Trophoblast cell (in vitro differentiated cells and primary cell): ENCODE data around the gene TTC21B.

ENCODE experiments used
- DNase-seq, 2 donors: peaks; one replicate each; pipeline ENCODE4 v3.0.0-alpha.2; 2016
- H2AFZ ChIP-seq: 2 replicates; pipeline ENCODE4 v1.6.1; 2013; ENCODE audit warnings: low read length, moderate library complexity, mild to moderate bottlenecking; ENCODE audit not compliant: insufficient read depth, poor library complexity
- H2AK5ac ChIP-seq: 2 replicates; pipeline ENCODE4 v1.6.1; 2013; ENCODE audit warnings: mild to moderate bottlenecking, low read length
- H2BK120ac ChIP-seq: 2 replicates; pipeline ENCODE4 v1.6.1; 2013; ENCODE audit warnings: low read length, mild to moderate bottlenecking, moderate library complexity; ENCODE audit not compliant: insufficient read depth, poor library complexity
- H2BK12ac ChIP-seq: 2 replicates; pipeline ENCODE4 v1.6.1; 2013; ENCODE audit warnings: mild to moderate bottlenecking, low read length, moderate library complexity
- H2BK5ac ChIP-seq: 2 replicates; pipeline ENCODE4 v1.6.1; 2013; ENCODE audit warnings: low read length, low read depth, moderate library complexity, mild to moderate bottlenecking; ENCODE audit not compliant: poor library complexity
- H3K14ac ChIP-seq: 2 replicates; pipeline ENCODE4 v1.6.1; 2013; ENCODE audit warnings: mild to moderate bottlenecking, low read length
- H3K18ac ChIP-seq: 2 replicates; pipeline ENCODE4 v1.6.1; 2013; ENCODE audit warnings: mild to moderate bottlenecking, low read length
- H3K23ac ChIP-seq: 2 replicates; pipeline ENCODE4 v1.6.1; 2013; ENCODE audit warnings: low read length
- H3K27ac ChIP-seq: 2 replicates; pipeline ENCODE4 v1.5.1; 2013; ENCODE audit warnings: low read depth, mild to moderate bottlenecking, inconsistent platforms, low read length, moderate library complexity
- H3K27me3 ChIP-seq: 2 replicates; pipeline ENCODE4 v1.6.1; 2013; ENCODE audit warnings: inconsistent platforms, mild to moderate bottlenecking, low read length, moderate library complexity; ENCODE audit not compliant: insufficient read depth
- H3K36me3 ChIP-seq, 2 experiments: 1 replicate in 1 of 2; 2 replicates in 1 of 2; pipeline ENCODE4 v1.6.1; 2013; ENCODE audit warnings: low read length in 2 of 2, mild to moderate bottlenecking in 2 of 2, moderate library complexity in 1 of 2; ENCODE audit not compliant: insufficient read depth in 2 of 2, control insufficient read depth in 1 of 2
- H3K4ac ChIP-seq: 2 replicates; pipeline ENCODE4 v1.6.1; 2013; ENCODE audit warnings: low read depth, mild to moderate bottlenecking, low read length, moderate library complexity
- H3K4me1 ChIP-seq, 2 experiments: 1 replicate in 1 of 2; 2 replicates in 1 of 2; pipeline ENCODE4 v1.6.1; 2013; ENCODE audit warnings: low read length in 2 of 2, mild to moderate bottlenecking in 2 of 2, moderate library complexity in 1 of 2; ENCODE audit not compliant: insufficient read depth in 2 of 2, control insufficient read depth in 1 of 2
- H3K4me2 ChIP-seq: 2 replicates; pipeline ENCODE4 v1.6.1; 2013; ENCODE audit warnings: inconsistent platforms, mild to moderate bottlenecking, low read length, moderate library complexity
- H3K4me3 ChIP-seq: 2 replicates; pipeline ENCODE4 v1.5.1; 2013; ENCODE audit warnings: mild to moderate bottlenecking, low read depth, low read length, inconsistent platforms
- H3K79me1 ChIP-seq: one replicate; pipeline ENCODE4 v1.6.1; 2013; ENCODE audit warnings: low read length
- H3K79me2 ChIP-seq: 2 replicates; pipeline ENCODE4 v1.6.1; 2013; ENCODE audit warnings: low read length, mild to moderate bottlenecking; ENCODE audit not compliant: control insufficient read depth, insufficient read depth, poor library complexity
- H3K9ac ChIP-seq: 2 replicates; pipeline ENCODE4 v1.6.1; 2013; ENCODE audit warnings: mild to moderate bottlenecking, low read length
- H3K9me3 ChIP-seq: 2 replicates; pipeline ENCODE4 v1.6.1; 2013; ENCODE audit warnings: low read depth, mild to moderate bottlenecking, control low read depth, inconsistent platforms, low read length; ENCODE audit not compliant: insufficient read depth
- H4K12ac ChIP-seq: 2 replicates; pipeline ENCODE4 v1.6.1; 2013; ENCODE audit warnings: low read depth, mild to moderate bottlenecking, low read length, moderate library complexity
- H4K8ac ChIP-seq: 2 replicates; pipeline ENCODE4 v1.6.1; 2013; ENCODE audit warnings: low read depth, mild to moderate bottlenecking, low read length, moderate library complexity
- H4K91ac ChIP-seq: one replicate; pipeline ENCODE4 v1.6.1; 2013; ENCODE audit warnings: low read depth, mild to moderate bottlenecking, low read length, moderate library complexity
- WGBS: extraction: QIAGEN DNeasy Blood & Tissue Kit; methylation state at CpG from one replicate; pipeline ENCODE4 v1.1.7; 2013; ENCODE audit warnings: missing lambda C conversion rate; ENCODE audit not compliant: insufficient read length, insufficient coverage; ENCODE audit errors: extremely low coverage; 5-methylcytosine and 5-hydroxymethylcytosine counted together

Gene TTC21B

DNA sequence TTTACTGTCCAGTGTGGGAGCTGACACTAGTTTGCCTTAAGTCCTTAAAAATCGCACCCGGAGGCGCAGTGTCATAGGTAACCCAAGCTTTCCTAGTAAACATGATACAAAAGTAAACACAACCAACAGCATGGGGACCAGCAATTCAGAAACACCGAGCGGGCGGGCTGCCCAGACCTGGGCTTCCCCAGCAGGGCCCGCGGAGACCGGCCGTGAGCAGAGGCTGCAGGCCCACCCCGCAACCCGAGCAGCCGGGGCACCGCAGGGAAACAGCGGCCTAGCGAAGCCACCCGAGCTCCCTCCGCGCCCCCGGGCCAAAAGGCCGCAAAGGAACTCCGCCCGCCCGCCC is 296 bp downstream of the TTC21B start:
- Histone ChIP-seq H3K4ac (no peak overlapping the region), H2BK120ac (peak overlapping the region; percentile 72), H3K4me1 (no peaks in the 10 kb centered on the region), H3K14ac (peak overlapping the region; percentile 86), H3K4me2 (peak overlapping the region; percentile 64), H3K18ac (peak overlapping the region; percentile 90), H3K9me3 (peaks cover 3% of the 10 kb centered on the region), H4K8ac (peak overlapping the region; percentile 93), H2AFZ (peak overlapping the region; percentile 71), H3K4me3 (peak overlapping the region; percentile 78), H2AK5ac (peak overlapping the region; percentile 79), H3K27ac (peak overlapping the region; percentile 89), H2BK5ac (peak overlapping the region; percentile 69), H3K36me3 (peaks cover 0 to 1% of the 10 kb centered on the region in 2 experiments), H3K79me2 (peaks cover 3% of the 10 kb centered on the region), H2BK12ac (no peak overlapping the region), H4K12ac (peak overlapping the region; percentile 56), H3K9ac (peak overlapping the region; percentile 50), H3K79me1 (peaks cover 3% of the 10 kb centered on the region), H4K91ac (peak overlapping the region; percentile 42), H3K23ac (no peak overlapping the region), H3K27me3 (no peaks in the 10 kb centered on the region)
- peak; percentile 66 to 73 for DNase-seq
- no CpG with 5 or more reads among the region's 24 CpGs for WGBS

DNA sequence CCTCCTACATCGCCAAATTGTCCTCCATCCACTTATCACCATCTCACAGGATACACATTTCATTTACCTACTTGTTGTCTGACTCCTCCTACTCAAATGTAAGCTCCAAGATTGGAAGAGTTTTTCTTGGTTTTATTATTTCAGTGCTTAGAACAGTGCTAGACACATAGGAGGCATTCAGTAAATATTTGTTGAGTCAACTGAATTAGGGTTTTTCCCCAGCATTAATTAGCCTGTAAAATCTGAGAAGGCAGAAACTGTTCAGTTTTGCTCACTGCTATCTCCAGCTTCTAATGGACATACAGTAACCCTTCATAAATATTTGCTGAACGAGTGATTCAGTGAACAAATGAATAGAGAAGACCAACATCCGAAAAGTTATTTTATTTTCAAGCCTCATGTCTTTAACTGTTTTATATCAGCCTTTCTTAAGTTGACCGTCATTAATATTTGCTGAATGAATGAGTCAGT is 800 bp downstream of the TTC21B start:
- no peak overlapping the region for H3K9ac ChIP-seq
- H3K23ac ChIP-seq: no peak overlapping the region
- H3K27ac ChIP-seq: no peak overlapping the region
- H2AFZ ChIP-seq: no peak overlapping the region
- H4K91ac ChIP-seq: no peak overlapping the region
- H3K4me2 ChIP-seq: peak overlapping the region; percentile 64
- H2BK12ac ChIP-seq: no peak overlapping the region
- no peaks in the 10 kb centered on the region for H3K4me1 ChIP-seq
- no peak overlapping the region for H3K18ac ChIP-seq
- no peak overlapping the region for H3K14ac ChIP-seq
- no peak overlapping the region for H2BK120ac ChIP-seq
- H3K4ac ChIP-seq: no peak overlapping the region
- no peak overlapping the region for H2AK5ac ChIP-seq
- peak in 1 of 2 donors; percentile 78 for DNase-seq
- H3K79me1 ChIP-seq: peaks cover 3% of the 10 kb centered on the region
- H3K4me3 ChIP-seq: no peak overlapping the region
- no peak overlapping the region for H4K12ac ChIP-seq
- H2BK5ac ChIP-seq: no peak overlapping the region
- no peaks in the 10 kb centered on the region for H3K27me3 ChIP-seq
- no CpG with 5 or more reads among the region's 4 CpGs for WGBS
- H3K9me3 ChIP-seq: peaks cover 3% of the 10 kb centered on the region
- H4K8ac ChIP-seq: no peak overlapping the region
- peaks cover 0 to 1% of the 10 kb centered on the region in 2 experiments for H3K36me3 ChIP-seq
- H3K79me2 ChIP-seq: peaks cover 3% of the 10 kb centered on the region

DNA sequence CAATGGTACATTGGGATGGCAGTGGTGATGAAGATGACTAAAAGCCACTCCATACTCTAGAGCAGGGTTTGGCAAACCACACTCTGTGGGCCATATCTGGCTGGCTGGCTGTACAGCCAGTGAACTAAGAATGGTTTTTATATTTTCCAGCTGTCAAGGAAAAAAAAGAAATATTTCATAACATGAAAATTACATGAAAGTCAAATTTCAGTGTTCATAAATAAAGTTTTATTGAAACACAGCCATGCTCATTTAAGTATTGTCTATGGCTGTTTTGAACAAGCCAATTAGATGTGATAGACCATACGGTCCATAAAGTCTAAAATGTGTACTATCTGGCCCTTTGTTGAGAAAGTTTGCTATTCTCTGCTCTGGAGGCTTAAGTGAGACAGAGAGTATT is 1.5 kb downstream of the TTC21B start:
- no peak overlapping the region for H3K18ac ChIP-seq
- H2BK120ac ChIP-seq: no peak overlapping the region
- H3K4ac ChIP-seq: peak overlapping the region; percentile 75
- DNase-seq: no peak
- no peak overlapping the region for H3K9ac ChIP-seq
- H3K9me3 ChIP-seq: peaks cover 3% of the 10 kb centered on the region
- no peak overlapping the region for H2AFZ ChIP-seq
- peaks cover 3% of the 10 kb centered on the region for H3K79me2 ChIP-seq
- no peak overlapping the region for H3K27ac ChIP-seq
- H3K27me3 ChIP-seq: no peaks in the 10 kb centered on the region
- no peak overlapping the region for H2AK5ac ChIP-seq
- H2BK5ac ChIP-seq: no peak overlapping the region
- peaks cover 3% of the 10 kb centered on the region for H3K79me1 ChIP-seq
- no peaks in the 10 kb centered on the region for H3K4me1 ChIP-seq
- H3K4me2 ChIP-seq: no peak overlapping the region
- H3K4me3 ChIP-seq: no peak overlapping the region
- no peak overlapping the region for H2BK12ac ChIP-seq
- no peak overlapping the region for H4K91ac ChIP-seq
- no peak overlapping the region for H4K8ac ChIP-seq
- H4K12ac ChIP-seq: no peak overlapping the region
- H3K14ac ChIP-seq: no peak overlapping the region
- peaks cover 0 to 1% of the 10 kb centered on the region in 2 experiments for H3K36me3 ChIP-seq
- H3K23ac ChIP-seq: no peak overlapping the region
- WGBS: no CpG with 5 or more reads among the region's 1 CpG

DNA sequence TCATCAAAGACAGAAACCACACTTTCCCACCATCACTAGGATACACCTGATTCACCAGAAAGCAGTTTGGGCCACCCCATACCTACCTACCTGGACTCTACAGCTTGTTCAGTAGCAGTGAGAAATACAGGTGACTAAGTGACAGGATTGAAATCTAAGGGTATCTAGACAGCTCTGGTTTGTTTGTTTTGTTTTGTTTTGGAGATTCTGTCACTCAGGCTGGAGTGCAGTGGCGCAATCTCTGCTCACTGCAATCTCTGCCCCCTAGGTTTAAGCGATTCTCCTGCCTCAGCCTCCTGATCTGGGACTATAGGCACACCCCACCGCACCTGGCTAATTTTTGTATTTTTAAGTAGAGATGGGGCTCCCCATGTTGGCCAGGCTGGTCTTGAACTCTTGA is 3.1 kb downstream of the TTC21B start:
- no peak overlapping the region for H2BK120ac ChIP-seq
- no CpG with 5 or more reads among the region's 3 CpGs for WGBS
- H3K23ac ChIP-seq: no peak overlapping the region
- H3K27ac ChIP-seq: no peak overlapping the region
- H3K4me1 ChIP-seq: no peaks in the 10 kb centered on the region
- H2BK5ac ChIP-seq: no peak overlapping the region
- H3K4me2 ChIP-seq: no peak overlapping the region
- H4K12ac ChIP-seq: no peak overlapping the region
- peaks cover 3% of the 10 kb centered on the region for H3K79me1 ChIP-seq
- peaks cover 0 to 1% of the 10 kb centered on the region in 2 experiments for H3K36me3 ChIP-seq
- H3K18ac ChIP-seq: no peak overlapping the region
- H2AK5ac ChIP-seq: no peak overlapping the region
- no peak overlapping the region for H2AFZ ChIP-seq
- H4K91ac ChIP-seq: no peak overlapping the region
- no peaks in the 10 kb centered on the region for H3K27me3 ChIP-seq
- H3K9me3 ChIP-seq: no peaks in the 10 kb centered on the region
- H3K9ac ChIP-seq: no peak overlapping the region
- H2BK12ac ChIP-seq: no peak overlapping the region
- no peak overlapping the region for H3K14ac ChIP-seq
- no peak overlapping the region for H4K8ac ChIP-seq
- no peak overlapping the region for H3K4ac ChIP-seq
- peaks cover 3% of the 10 kb centered on the region for H3K79me2 ChIP-seq
- H3K4me3 ChIP-seq: no peak overlapping the region
- peak; percentile 71 to 92 for DNase-seq
